Kidney (tissue), 14 donors: ENCODE results near the gene SLC52A1. TPM values are rescaled to one million over a fixed set of nuclear protein-coding genes. Genes with fewer than 3 reads are reported as not detected.

Experiments
- DNase-seq, 5 donors: peaks; one replicate each; pipeline ENCODE4 v3.0.0-alpha.2; 2013 to 2020
- FAIRE-seq: peaks from 2 replicates; lab custom pipeline; 2012; peaks lifted over from hg19 to GRCh38; lab: Jason Lieb, UNC
- H3K27ac ChIP-seq, 2 donors: one replicate each; pipeline ENCODE4 v1.7.0; 2013; ENCODE audit warnings: low read depth in 2 of 2, low read length in 2 of 2, inconsistent platforms in 1 of 2
- H3K27me3 ChIP-seq: one replicate; pipeline ENCODE4 v1.7.1; 2013; ENCODE audit warnings: low read length, inconsistent platforms; ENCODE audit not compliant: control insufficient read depth, insufficient read depth
- H3K36me3 ChIP-seq, 3 donors: one replicate each; pipeline versions ENCODE4 v1.7.0 to v1.7.1; 2013; ENCODE audit warnings: low read length in 3 of 3, control low read depth in 1 of 3, inconsistent platforms in 1 of 3; ENCODE audit not compliant: insufficient read depth in 3 of 3, control insufficient read depth in 2 of 3
- H3K4me1 ChIP-seq, 3 donors: one replicate each; pipeline versions ENCODE4 v1.7.0 to v1.7.1; 2013; ENCODE audit warnings: low read length in 3 of 3, inconsistent platforms in 1 of 3, low read depth in 1 of 3; ENCODE audit not compliant: control insufficient read depth in 2 of 3, insufficient read depth in 2 of 3
- H3K4me3 ChIP-seq, 3 donors: one replicate each; pipeline versions ENCODE4 v1.7.0 to v1.8.1; 2013; ENCODE audit warnings: low read length in 3 of 3, control low read depth in 1 of 3, inconsistent platforms in 1 of 3
- H3K9ac ChIP-seq, 3 donors: one replicate each; pipeline versions ENCODE4 v1.7.0 to v1.7.1; 2013; ENCODE audit warnings: low read length in 3 of 3, control low read depth in 1 of 3, inconsistent platforms in 1 of 3
- H3K9me3 ChIP-seq, 3 donors: one replicate each; pipeline versions ENCODE4 v1.7.0 to v1.7.1; 2013; ENCODE audit warnings: low read length in 3 of 3, control low read depth in 1 of 3, inconsistent platforms in 1 of 3; ENCODE audit not compliant: control insufficient read depth in 2 of 3, insufficient read depth in 1 of 3
- intact Hi-C: fragments of 100-400 bp; cut with DNase I; formaldehyde crosslinking; loops from one replicate; pipeline ENCODE4 v1.11.1; 2022
- polyA plus RNA-seq: library from polyadenylated mRNA; stranded (reverse); fragments of 350-450 nt; fragmentation: Illumina TruSeq; extraction: RNeasy Lipid Tissue Mini Kit (QIAGEN cat#74804); gene quantifications from one replicate; pipeline ENCODE4 v1.2.3, GENCODE V29; 2014; ENCODE audit warnings: low read depth, low replicate concordance; ENCODE audit not compliant: insufficient read depth
- total RNA-seq: library from RNA; stranded (reverse); fragmentation: NEBNext Ultra II Directional; extraction: Animal tissue kit (Norgen Biotek cat#: 25700); gene quantifications from one replicate; pipeline ENCODE4 v1.2.1, GENCODE V29; 2021
- TF ChIP-seq, protein P1 (sequence below): IDR thresholded peaks from 3 replicates; pipeline ENCODE4 v1.5.1; 2012; ENCODE audit warnings: mild to moderate bottlenecking, moderate library complexity, borderline replicate concordance; ENCODE audit not compliant: insufficient read depth; ENCODE audit errors: extremely low read depth
- donor health status: control.
- donor health status: control.
- donor health status: control.
- donor health status: control.
- donor health status: control.
- donor health status: DM: yes; HTN: yes; CAD: no.
- donor health status: Normal renal cell carcinoma (clear cell type).

SLC52A1 gene
- total and polyA plus RNA-seq, 2 donors from 2014 or later = 0.19 to 0.90 TPM

DNA sequence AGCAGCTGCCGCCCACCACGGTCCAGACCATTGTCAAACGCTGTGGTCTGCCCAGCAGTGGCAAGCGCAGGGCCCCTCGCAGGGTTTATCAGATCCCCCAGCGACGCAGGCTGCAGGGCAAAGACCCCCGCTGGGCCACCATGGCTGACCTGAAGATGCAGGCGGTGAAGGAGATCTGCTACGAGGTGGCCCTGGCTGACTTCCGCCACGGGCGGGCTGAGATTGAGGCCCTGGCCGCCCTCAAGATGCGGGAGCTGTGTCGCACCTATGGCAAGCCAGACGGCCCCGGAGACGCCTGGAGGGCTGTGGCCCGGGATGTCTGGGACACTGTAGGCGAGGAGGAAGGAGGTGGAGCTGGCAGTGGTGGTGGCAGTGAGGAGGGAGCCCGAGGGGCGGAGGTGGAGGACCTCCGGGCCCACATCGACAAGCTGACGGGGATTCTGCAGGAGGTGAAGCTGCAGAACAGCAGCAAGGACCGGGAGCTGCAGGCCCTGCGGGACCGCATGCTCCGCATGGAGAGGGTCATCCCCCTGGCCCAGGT is 13.0 kb downstream of the SLC52A1 start:
- no peaks in the 10 kb centered on the region for H3K4me1 ChIP-seq
- no peak overlapping the region for H3K4me3 ChIP-seq
- H3K27me3 ChIP-seq = no peaks in the 10 kb centered on the region
- intact Hi-C loops = no loop called here
- H3K9me3 ChIP-seq = no peaks in the 10 kb centered on the region
- H3K27ac ChIP-seq = no peak overlapping the region
- DNase-seq (no peak), FAIRE-seq (no peak)
- TF ChIP-seq, protein P1, sequence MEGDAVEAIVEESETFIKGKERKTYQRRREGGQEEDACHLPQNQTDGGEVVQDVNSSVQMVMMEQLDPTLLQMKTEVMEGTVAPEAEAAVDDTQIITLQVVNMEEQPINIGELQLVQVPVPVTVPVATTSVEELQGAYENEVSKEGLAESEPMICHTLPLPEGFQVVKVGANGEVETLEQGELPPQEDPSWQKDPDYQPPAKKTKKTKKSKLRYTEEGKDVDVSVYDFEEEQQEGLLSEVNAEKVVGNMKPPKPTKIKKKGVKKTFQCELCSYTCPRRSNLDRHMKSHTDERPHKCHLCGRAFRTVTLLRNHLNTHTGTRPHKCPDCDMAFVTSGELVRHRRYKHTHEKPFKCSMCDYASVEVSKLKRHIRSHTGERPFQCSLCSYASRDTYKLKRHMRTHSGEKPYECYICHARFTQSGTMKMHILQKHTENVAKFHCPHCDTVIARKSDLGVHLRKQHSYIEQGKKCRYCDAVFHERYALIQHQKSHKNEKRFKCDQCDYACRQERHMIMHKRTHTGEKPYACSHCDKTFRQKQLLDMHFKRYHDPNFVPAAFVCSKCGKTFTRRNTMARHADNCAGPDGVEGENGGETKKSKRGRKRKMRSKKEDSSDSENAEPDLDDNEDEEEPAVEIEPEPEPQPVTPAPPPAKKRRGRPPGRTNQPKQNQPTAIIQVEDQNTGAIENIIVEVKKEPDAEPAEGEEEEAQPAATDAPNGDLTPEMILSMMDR = no peak
- peaks cover 0 to 21% (median 16%) of the 10 kb centered on the region in 3 donors for H3K36me3 ChIP-seq
- no peak overlapping the region for H3K9ac ChIP-seq

DNA sequence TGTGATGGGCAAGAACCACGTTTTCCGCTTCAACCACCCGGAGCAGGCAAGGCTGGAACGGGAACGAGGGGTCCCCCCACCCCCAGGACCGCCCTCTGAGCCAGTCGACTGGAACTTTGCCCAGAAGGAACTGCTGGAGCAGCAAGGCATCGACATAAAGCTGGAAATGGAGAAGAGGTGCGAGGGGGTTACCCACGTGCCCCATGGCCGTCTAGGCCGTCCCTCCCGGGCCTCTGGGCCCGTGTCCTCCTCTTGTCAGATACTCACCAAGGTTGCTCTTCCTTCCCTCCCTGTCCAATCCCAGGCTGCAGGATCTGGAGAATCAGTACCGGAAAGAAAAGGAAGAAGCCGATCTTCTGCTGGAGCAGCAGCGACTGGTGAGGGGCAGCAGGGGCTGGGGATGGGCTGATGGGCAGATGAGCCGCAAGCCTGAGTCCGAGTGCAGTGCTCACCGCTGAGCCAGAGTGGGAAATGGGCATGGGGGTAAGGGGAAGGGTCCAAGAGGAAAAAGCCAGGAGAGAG is 14.7 kb downstream of the SLC52A1 start:
- no peak overlapping the region for H3K4me3 ChIP-seq
- H3K9me3 ChIP-seq = no peaks in the 10 kb centered on the region
- H3K27ac ChIP-seq = no peak overlapping the region
- DNase-seq = no peak
- no peak for FAIRE-seq
- TF ChIP-seq, protein P1 = no peak
- intact Hi-C loops = no loop called here
- no peaks in the 10 kb centered on the region for H3K4me1 ChIP-seq
- H3K9ac ChIP-seq = no peak overlapping the region
- H3K36me3 ChIP-seq = peaks cover 0 to 26% (median 18%) of the 10 kb centered on the region in 3 donors
- H3K27me3 ChIP-seq = no peaks in the 10 kb centered on the region

DNA sequence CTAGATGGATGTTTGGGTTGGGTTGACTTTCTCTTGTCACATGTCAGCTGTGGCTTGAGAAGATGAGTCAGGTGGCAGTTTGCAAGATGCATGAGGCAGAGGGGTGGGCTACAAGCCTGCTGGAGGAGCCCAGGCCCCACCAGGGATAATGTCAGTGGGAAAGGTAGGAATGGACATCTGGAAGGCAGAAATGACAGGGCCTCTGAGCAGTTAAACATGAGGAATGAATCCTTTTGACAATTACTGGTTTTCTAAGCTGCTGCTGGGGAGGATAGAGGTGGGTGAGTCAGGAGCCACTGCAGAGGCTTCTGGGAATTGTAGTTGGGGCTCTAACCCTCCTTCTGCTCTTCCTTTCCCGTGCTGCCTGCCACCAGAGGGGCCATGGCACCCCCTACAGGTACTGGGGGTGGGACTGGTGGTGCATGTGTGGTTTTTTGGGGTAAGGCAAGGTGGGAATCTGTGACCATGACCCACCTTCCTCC is 15.7 kb downstream of the SLC52A1 start:
- peaks cover 0 to 33% (median 22%) of the 10 kb centered on the region in 3 donors for H3K36me3 ChIP-seq
- no peak for FAIRE-seq

More for the DNA sequence above, 15.7 kb downstream of the SLC52A1 start:
- H3K27me3 ChIP-seq = no peaks in the 10 kb centered on the region
- no peak for DNase-seq
- H3K9me3 ChIP-seq = no peaks in the 10 kb centered on the region
- H3K27ac ChIP-seq = no peak overlapping the region
- H3K4me3 ChIP-seq = no peak overlapping the region
- no peaks in the 10 kb centered on the region for H3K4me1 ChIP-seq
- intact Hi-C loops = no loop called here
- TF ChIP-seq, protein P1 = no peak
- H3K9ac ChIP-seq = no peak overlapping the region
